ENCODE data around the gene SHROOM4. TPM values are rescaled to one million over a fixed set of nuclear protein-coding genes. Genes with fewer than 3 reads are reported as not detected.
A peak's percentile ranks its signal among the peaks of the same experiment; 100 is the strongest.

The SHROOM4 gene
- total RNA-seq, 1 experiment from 2014 or later = not detected

DNA sequence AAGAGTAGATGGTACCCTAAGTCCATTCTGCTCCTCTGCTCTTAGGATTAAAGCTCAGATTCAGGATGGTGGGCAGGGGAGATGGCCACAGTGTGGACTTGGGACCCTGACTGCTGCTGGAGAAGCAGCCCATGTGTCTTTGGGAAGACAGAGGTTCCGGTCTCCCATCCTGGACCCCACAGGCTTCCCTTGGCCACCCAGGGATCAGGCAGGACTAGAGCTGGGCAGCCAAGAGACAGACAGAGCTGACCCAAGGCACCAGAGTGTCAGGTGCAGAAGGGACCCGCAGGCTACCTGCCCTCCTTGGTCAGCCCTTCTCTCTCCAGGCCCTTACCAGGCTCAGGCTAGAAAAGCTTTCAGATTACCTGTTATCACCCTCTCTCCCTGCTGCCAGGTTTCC is 25.7 kb upstream of the SHROOM4 start:
- POLR2A ChIA-PET = interaction anchor here (1.0 kb wide), 1 partner anchor 27 kb away, joined by 3 read pairs; no protein-coding TSS in a partner anchor
- no TSS peak for BruUV-seq (replicated peaks)
- intact Hi-C loops (cut with micrococcal nuclease) = no loop called here
- no peak overlapping the region for H3K4me3 Mint-ChIP-seq (ENCODE audit: unreplicated experiment)
- peaks cover 4% of the 10 kb centered on the region for H3K4me1 Mint-ChIP-seq (ENCODE audit: insufficient read depth, unreplicated experiment)
- H3K9me3 Mint-ChIP-seq (ENCODE audit: unreplicated experiment) = no peaks in the 10 kb centered on the region
- H3K36me3 Mint-ChIP-seq (ENCODE audit: insufficient read depth, unreplicated experiment) = no peaks in the 10 kb centered on the region
- TF ChIP-seq, protein P1, sequence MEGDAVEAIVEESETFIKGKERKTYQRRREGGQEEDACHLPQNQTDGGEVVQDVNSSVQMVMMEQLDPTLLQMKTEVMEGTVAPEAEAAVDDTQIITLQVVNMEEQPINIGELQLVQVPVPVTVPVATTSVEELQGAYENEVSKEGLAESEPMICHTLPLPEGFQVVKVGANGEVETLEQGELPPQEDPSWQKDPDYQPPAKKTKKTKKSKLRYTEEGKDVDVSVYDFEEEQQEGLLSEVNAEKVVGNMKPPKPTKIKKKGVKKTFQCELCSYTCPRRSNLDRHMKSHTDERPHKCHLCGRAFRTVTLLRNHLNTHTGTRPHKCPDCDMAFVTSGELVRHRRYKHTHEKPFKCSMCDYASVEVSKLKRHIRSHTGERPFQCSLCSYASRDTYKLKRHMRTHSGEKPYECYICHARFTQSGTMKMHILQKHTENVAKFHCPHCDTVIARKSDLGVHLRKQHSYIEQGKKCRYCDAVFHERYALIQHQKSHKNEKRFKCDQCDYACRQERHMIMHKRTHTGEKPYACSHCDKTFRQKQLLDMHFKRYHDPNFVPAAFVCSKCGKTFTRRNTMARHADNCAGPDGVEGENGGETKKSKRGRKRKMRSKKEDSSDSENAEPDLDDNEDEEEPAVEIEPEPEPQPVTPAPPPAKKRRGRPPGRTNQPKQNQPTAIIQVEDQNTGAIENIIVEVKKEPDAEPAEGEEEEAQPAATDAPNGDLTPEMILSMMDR (IDR thresholded peaks at IDR 0.05; ENCODE audit: unreplicated experiment) = no peak
- H3K27me3 Mint-ChIP-seq (ENCODE audit: insufficient read depth, unreplicated experiment) = peaks cover 65% of the 10 kb centered on the region
- H3K27ac Mint-ChIP-seq (ENCODE audit: low read depth, unreplicated experiment) = no peak overlapping the region
- DNase-seq (ENCODE audit: unreplicated experiment) = no peak
- CTCF ChIA-PET = no interaction called here

DNA sequence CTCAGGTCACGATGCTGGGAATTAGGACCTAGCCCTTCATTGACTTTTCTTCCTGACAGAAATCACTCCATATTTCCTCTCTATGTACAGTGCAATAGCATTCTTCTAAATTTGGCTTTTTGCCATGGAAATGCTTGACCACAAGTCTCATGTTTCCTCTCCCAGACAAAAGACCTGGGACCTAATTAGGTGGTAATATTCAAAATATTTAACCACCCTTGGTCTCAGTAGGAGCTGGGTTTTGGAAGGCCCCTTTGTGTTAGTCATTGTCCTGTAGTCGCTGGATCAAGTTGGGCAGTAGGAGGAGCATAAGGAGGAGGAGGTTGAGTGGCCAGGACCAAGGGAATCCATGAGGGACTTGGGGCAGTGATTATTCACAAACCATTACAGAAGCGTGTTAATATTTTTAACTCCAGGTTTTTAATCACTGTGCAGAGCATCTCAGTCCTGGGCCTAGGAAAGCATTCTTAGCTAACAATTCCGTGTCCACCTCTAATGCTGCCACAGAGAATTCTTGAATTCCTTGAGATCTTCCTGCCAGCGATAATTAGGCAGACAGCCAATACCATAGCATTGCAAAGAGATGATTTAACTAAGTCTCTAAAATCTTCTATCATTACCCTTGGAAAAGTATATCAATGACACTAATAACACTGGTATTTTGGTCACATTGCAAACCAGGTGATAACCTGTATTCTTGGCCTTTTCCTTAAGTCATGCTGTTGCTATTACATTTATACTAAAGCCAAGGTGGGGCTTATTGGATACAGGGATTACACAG is 25.0 kb upstream of the SHROOM4 start:
- POLR2A ChIA-PET = interaction anchor here (0.9 kb wide), 1 partner anchor 11 kb away, joined by 3 read pairs; no protein-coding TSS in a partner anchor

DNA sequence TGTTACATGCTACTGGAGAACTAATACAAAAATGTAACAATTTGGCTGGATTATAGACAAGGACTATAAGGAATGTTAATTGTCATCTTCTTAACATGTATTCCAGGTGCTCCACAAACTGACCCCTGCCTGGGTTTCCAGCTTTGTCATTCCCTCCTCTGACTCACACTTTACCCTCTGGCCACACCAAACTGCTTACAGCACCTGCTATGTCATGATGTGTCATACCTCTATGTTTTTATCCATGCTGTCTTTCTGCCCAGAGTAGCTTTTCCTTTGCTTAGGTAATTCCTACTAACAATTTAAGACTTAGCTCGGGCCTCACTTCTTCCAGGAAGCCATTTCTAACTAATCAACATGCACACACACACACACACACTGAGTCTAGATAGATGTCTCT is 14.0 kb upstream of the SHROOM4 start:
- CTCF ChIA-PET = interaction anchor here (0.5 kb wide), 1 partner anchor 92 kb away, joined by 3 read pairs; no protein-coding TSS in a partner anchor
- peaks cover 14% of the 10 kb centered on the region for H3K4me1 Mint-ChIP-seq (ENCODE audit: insufficient read depth, unreplicated experiment)

More for the DNA sequence above, 25.0 kb upstream of the SHROOM4 start:
- Mint-ChIP-seq H3K27ac (ENCODE audit: low read depth, unreplicated experiment) (no peak overlapping the region), H3K4me1 (ENCODE audit: insufficient read depth, unreplicated experiment) (peaks cover 4% of the 10 kb centered on the region), H3K27me3 (ENCODE audit: insufficient read depth, unreplicated experiment) (peaks cover 72% of the 10 kb centered on the region), H3K36me3 (ENCODE audit: insufficient read depth, unreplicated experiment) (no peaks in the 10 kb centered on the region), H3K9me3 (ENCODE audit: unreplicated experiment) (no peaks in the 10 kb centered on the region), H3K4me3 (ENCODE audit: unreplicated experiment) (no peak overlapping the region)
- peak; percentile 46 for DNase-seq (ENCODE audit: unreplicated experiment)
- TF ChIP-seq, protein P1 (IDR thresholded peaks at IDR 0.05; ENCODE audit: unreplicated experiment) = no peak
- intact Hi-C loops (cut with micrococcal nuclease) = no loop called here
- CTCF ChIA-PET = interaction anchor here (1.2 kb wide), 1 partner anchor 13 kb away, joined by 3 read pairs; no protein-coding TSS in a partner anchor
- BruUV-seq (replicated peaks) = no TSS peak

DNA sequence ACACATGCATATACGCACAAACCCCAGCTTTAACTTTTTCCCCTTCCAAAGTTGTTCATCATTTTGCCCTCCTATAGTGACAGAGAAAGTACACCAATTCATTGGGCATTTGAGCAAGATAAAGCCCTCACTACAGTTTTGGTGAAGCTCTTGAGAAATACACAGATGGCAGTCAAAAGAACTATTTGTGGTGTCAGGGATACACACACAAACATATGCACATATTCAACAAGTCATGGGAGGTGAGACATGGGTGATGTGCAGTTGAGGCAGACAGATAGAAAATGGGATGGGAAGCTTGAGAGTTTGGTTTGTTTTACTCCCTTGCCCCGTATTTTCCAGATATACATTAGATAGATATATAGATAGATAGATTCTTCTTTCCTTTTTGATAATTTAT is 11.8 kb upstream of the SHROOM4 start:
- ChIA-PET CTCF (interaction anchor here (0.8 kb wide), 1 partner anchor 77 kb away, joined by 3 read pairs; no protein-coding TSS in a partner anchor), POLR2A (interaction anchor here (1.0 kb wide), 1 partner anchor 27 kb away, joined by 3 read pairs; no protein-coding TSS in a partner anchor)
- no peak overlapping the region for H3K27ac Mint-ChIP-seq (ENCODE audit: low read depth, unreplicated experiment)
- peaks cover 49% of the 10 kb centered on the region for H3K27me3 Mint-ChIP-seq (ENCODE audit: insufficient read depth, unreplicated experiment)
- BruUV-seq (replicated peaks) = no TSS peak
- intact Hi-C loops (cut with micrococcal nuclease) = no loop called here
- no peaks in the 10 kb centered on the region for H3K9me3 Mint-ChIP-seq (ENCODE audit: unreplicated experiment)
- TF ChIP-seq, protein P1 (IDR thresholded peaks at IDR 0.05; ENCODE audit: unreplicated experiment) = no peak
- no peak overlapping the region for H3K4me3 Mint-ChIP-seq (ENCODE audit: unreplicated experiment)
- H3K4me1 Mint-ChIP-seq (ENCODE audit: insufficient read depth, unreplicated experiment) = peaks cover 14% of the 10 kb centered on the region
- H3K36me3 Mint-ChIP-seq (ENCODE audit: insufficient read depth, unreplicated experiment) = no peaks in the 10 kb centered on the region
- no peak for DNase-seq (ENCODE audit: unreplicated experiment)

More for the DNA sequence above, 14.0 kb upstream of the SHROOM4 start:
- BruUV-seq (replicated peaks) = no TSS peak
- H3K27ac Mint-ChIP-seq (ENCODE audit: low read depth, unreplicated experiment) = no peak overlapping the region
- no peak overlapping the region for H3K4me3 Mint-ChIP-seq (ENCODE audit: unreplicated experiment)
- no peaks in the 10 kb centered on the region for H3K9me3 Mint-ChIP-seq (ENCODE audit: unreplicated experiment)
- peak; percentile 74 for DNase-seq (ENCODE audit: unreplicated experiment)
- H3K27me3 Mint-ChIP-seq (ENCODE audit: insufficient read depth, unreplicated experiment) = peaks cover 53% of the 10 kb centered on the region
- TF ChIP-seq, protein P1 (IDR thresholded peaks at IDR 0.05; ENCODE audit: unreplicated experiment) = no peak
- POLR2A ChIA-PET = interaction anchor here (0.5 to 0.9 kb wide), 5 partner anchors 11 to 1556 kb away, joined by 3 to 4 read pairs (median 3); no protein-coding TSS in a partner anchor
- intact Hi-C loops (cut with micrococcal nuclease) = no loop called here
- no peaks in the 10 kb centered on the region for H3K36me3 Mint-ChIP-seq (ENCODE audit: insufficient read depth, unreplicated experiment)
